HepG2 (cell line): ENCODE measurements around the gene ATG16L2. TPM values are rescaled to one million over a fixed set of nuclear protein-coding genes. Genes with fewer than 3 reads are reported as not detected.

Source experiments
- ATAC-seq: fragments of 200-7000 bp; cut with Tn5 transposase; 3 replicates; pipeline ENCODE4 v1.9.1; 2020; ENCODE audit warnings: mild to moderate bottlenecking, moderate library complexity
- BruUV-seq: library from RNA; stranded (reverse); fragments of 400-500 nt; replicated peaks from 2 replicates; lab custom pipeline; 2021; lab: Mats Ljungman, UMichigan
- CTCF ChIA-PET: fragments of 300-600 bp; formaldehyde crosslinking; extraction: SDS; loops from one replicate; lab custom pipeline; 2021; ENCODE audit warnings: low total read pairs, inconsistent platforms, low intra/inter-chr PET ratio; lab: Yijun Ruan, JAX
- POLR2A ChIA-PET: fragments of 350-600 bp; sonication (Branson Sonifier 250); formaldehyde crosslinking; loops from one replicate; lab custom pipeline; 2020; ENCODE audit warnings: antibody characterized with exemption, inconsistent platforms; lab: Yijun Ruan, JAX
- DNase-seq: peaks from one replicate; pipeline ENCODE4 v3.0.0-alpha.2; 2015; ENCODE audit warnings: low spot score
- FAIRE-seq: peaks from 3 replicates; lab custom pipeline; 2011; peaks lifted over from hg19 to GRCh38; lab: Jason Lieb, UNC
- H2AFZ ChIP-seq: one replicate; pipeline ENCODE4 v1.6.1; 2011; ENCODE audit warnings: low read length, inconsistent platforms
- H3K27ac ChIP-seq: fragments of 300-600 bp; 3 replicates; pipeline ENCODE4 v1.8.0; 2011; ENCODE audit warnings: mixed run types, mild to moderate bottlenecking, mixed read lengths, low read length, inconsistent platforms; ENCODE audit not compliant: insufficient read depth; ENCODE audit errors: extremely low read length
- H3K27me3 ChIP-seq, 2 experiments: fragments of 200-600 bp in 1 of 2; 2 replicates in 1 of 2; 3 replicates in 1 of 2; pipeline versions ENCODE4 v1.6.0 to v1.8.0; 2011; ENCODE audit warnings: low read length in 2 of 2, mild to moderate bottlenecking in 2 of 2, moderate library complexity in 2 of 2, inconsistent platforms in 1 of 2; ENCODE audit not compliant: insufficient read depth in 2 of 2, control insufficient read depth in 1 of 2
- H3K36me3 ChIP-seq, 2 experiments: fragments of 200-600 bp in 1 of 2; replicated peaks in 1 of 2; 2 replicates in 1 of 2; 3 replicates in 1 of 2; pipeline versions ENCODE4 v1.5.1 to v1.8.0; 2011; ENCODE audit warnings: low read length in 2 of 2, inconsistent platforms in 1 of 2; ENCODE audit not compliant: insufficient read depth in 2 of 2, control insufficient read depth in 1 of 2
- H3K4me1 ChIP-seq: 2 replicates; pipeline ENCODE4 v1.5.1; 2012; ENCODE audit warnings: low read length, inconsistent platforms; ENCODE audit not compliant: insufficient read depth
- H3K4me2 ChIP-seq: 2 replicates; pipeline ENCODE4 v1.6.0; 2011; ENCODE audit warnings: low read depth, low read length, inconsistent platforms
- H3K4me3 ChIP-seq, 3 experiments: fragments of 200-600 bp in 1 of 3; sonication (generic), shearing (Covaris generic) in 1 of 3; replicated peaks in 1 of 3; 2 replicates each; pipeline ENCODE4 v1.5.1; 2011 to 2016; ENCODE audit warnings: low read length in 3 of 3, inconsistent platforms in 2 of 3, low read depth in 2 of 3, mild to moderate bottlenecking in 2 of 3, control low read depth in 1 of 3, mixed read lengths in 1 of 3; ENCODE audit not compliant: insufficient read depth in 1 of 3
- H3K79me2 ChIP-seq: one replicate; pipeline ENCODE4 v1.6.1; 2011; ENCODE audit warnings: low read length, inconsistent platforms; ENCODE audit not compliant: insufficient read depth
- H3K9ac ChIP-seq: 2 replicates; pipeline ENCODE4 v1.6.0; 2011; ENCODE audit warnings: mild to moderate bottlenecking, low read depth, low read length, inconsistent platforms; ENCODE audit not compliant: insufficient read depth
- H3K9me3 ChIP-seq: 2 replicates; pipeline ENCODE4 v1.5.1; 2012; ENCODE audit warnings: mild to moderate bottlenecking, low read length
- H4K20me1 ChIP-seq: 2 replicates; pipeline ENCODE4 v1.6.0; 2011; ENCODE audit warnings: inconsistent platforms, mild to moderate bottlenecking, low read length, moderate library complexity; ENCODE audit not compliant: insufficient read depth
- AGO2 ChIP-seq: fragments of 200-400 bp; formaldehyde crosslinking; optimal IDR thresholded peaks from 2 replicates; pipeline ENCODE3; 2017; ENCODE audit warnings: mild to moderate bottlenecking, low read depth, low read length, moderate library complexity
- HIC2 ChIP-seq: sonication (generic); formaldehyde crosslinking; IDR thresholded peaks from 2 replicates; pipeline ENCODE4 v1.9.0; 2022; ENCODE audit warnings: low read depth, missing genetic modification reagents
- HNRNPL ChIP-seq: fragments of 200-400 bp; formaldehyde crosslinking; IDR thresholded peaks from 2 replicates; pipeline ENCODE4 v1.6.1; 2017; ENCODE audit warnings: mild to moderate bottlenecking, low read depth, low read length
- JUNB ChIP-seq: sonication (generic); formaldehyde crosslinking; IDR thresholded peaks from 2 replicates; pipeline ENCODE4 v1.8.0; 2022; ENCODE audit warnings: missing genetic modification reagents, mild to moderate bottlenecking, borderline replicate concordance
- KDM3A ChIP-seq: IDR thresholded peaks from 2 replicates; pipeline ENCODE4 v1.6.1; 2018; ENCODE audit warnings: low read depth, missing compliant biosample characterization
- RBFOX2 ChIP-seq: fragments of 200-400 bp; formaldehyde crosslinking; IDR thresholded peaks from 2 replicates; pipeline ENCODE4 v1.6.1; 2017; ENCODE audit warnings: low read depth, mild to moderate bottlenecking, low read length
- THAP9 ChIP-seq: sonication (generic); formaldehyde crosslinking; IDR thresholded peaks from 2 replicates; pipeline ENCODE4; 2020; ENCODE audit warnings: missing genetic modification reagents, mild to moderate bottlenecking, borderline replicate concordance
- ZNF556 ChIP-seq: sonication (generic); formaldehyde crosslinking; IDR thresholded peaks from 2 replicates; pipeline ENCODE4 v1.4.0; 2020; ENCODE audit warnings: mild to moderate bottlenecking, missing genetic modification reagents, borderline replicate concordance
- ZNF687 ChIP-seq: sonication (generic); formaldehyde crosslinking; IDR thresholded peaks from 2 replicates; pipeline ENCODE4 v1.5.1; 2020; ENCODE audit warnings: mild to moderate bottlenecking, missing genetic modification reagents, moderate library complexity
- WGBS: methylation state at CpG from one replicate; pipeline ENCODE4 v1.1.6; 2017; ENCODE audit warnings: low lambda C conversion rate; 5-methylcytosine and 5-hydroxymethylcytosine counted together
- in situ Hi-C: cut with HindIII; loops from 2 replicates; pipeline ENCODE4 v1.10.0; 2017; ENCODE audit warnings: low pct_unique_long_range_greater_than_20kb; ENCODE audit not compliant: extremely low pct_ligation_motif_present
- intact Hi-C: fragments of 100-400 bp; cut with micrococcal nuclease; formaldehyde crosslinking; loops from one replicate; pipeline ENCODE4 v1.10.0; 2022; ENCODE audit not compliant: unreplicated experiment
- polyA plus RNA-seq, 8 experiments: library from polyadenylated mRNA; depleted of rRNA in 3 of 8; stranded (reverse) in 7 of 8; unstranded in 1 of 8; fragments of >200 nt; fragmentation: Illumina TruSeq in 4 of 8; extraction: Trizol in 4 of 8; gene quantifications; 2 replicates each; pipeline versions ENCODE4 v1.2.1 to v1.2.3, GENCODE V29; 2011 to 2016; ENCODE audit warnings: low read depth in 4 of 8, missing spikeins in 1 of 8, mixed read lengths in 1 of 8; ENCODE audit not compliant: insufficient read depth in 1 of 8
- total RNA-seq, 5 experiments: library from RNA; depleted of rRNA; stranded (reverse); fragments of >200 nt; fragmentation: Illumina TruSeq; extraction: Trizol; gene quantifications; 2 replicates each; pipeline ENCODE4 v1.2.3, GENCODE V29; 2016; ENCODE audit warnings: low read depth in 1 of 5

ATG16L2 gene
- total and polyA plus RNA-seq, 2 of the 13 experiments (the other 11 are each of a cell fraction or from before 2014, with no cell fraction given), result 6.2 to 14.8 TPM

- no peak for ATAC-seq
- POLR2A ChIA-PET, result interaction anchor here (0.7 to 1.4 kb wide), 3 partner anchors 10 to 22 kb away, joined by 3 to 5 read pairs (median 3); partner anchors contain the start of gene STARD10
- WGBS, result 98% methylated on average over 7 of the region's 12 CpGs
Measured at GRCh38 chr11:72772059-72772458, 42.2 kb upstream of the ATG16L2 start.

More at GRCh38 chr11:72772059-72772458, 42.2 kb upstream of the ATG16L2 start:
- Histone ChIP-seq H3K27me3 (no peaks in the 10 kb centered on the region), H4K20me1 (peaks cover 4% of the 10 kb centered on the region; the same call in 1 of the 2 replicates), H3K79me2 (peaks cover 68% of the 10 kb centered on the region), H3K9me3 (no peaks in the 10 kb centered on the region), H3K4me2 (no peak overlapping the region), H3K4me1 (peaks cover 83% of the 10 kb centered on the region), H3K36me3 (peaks cover 4 to 33% of the 10 kb centered on the region in 2 experiments), H3K4me3 (no peak overlapping the region), H2AFZ (no peak overlapping the region), H3K27ac (no peak overlapping the region), H3K9ac (no peak overlapping the region)
- CTCF ChIA-PET, result no interaction called here
- BruUV-seq, result no TSS peak
- TF ChIP-seq HNRNPL (peak; percentile 98), THAP9 (CRISPR knock-in tag) (no peak), KDM3A (CRISPR knock-in tag) (no peak), ZNF556 (CRISPR knock-in tag) (no peak), ZNF687 (CRISPR knock-in tag) (peak; percentile 33), AGO2 (peak; percentile 84), RBFOX2 (peak; percentile 47; the same call in 1 of the 2 replicates), JUNB (CRISPR knock-in tag) (no peak), HIC2 (CRISPR knock-in tag) (peak; percentile 46; the same call in 1 of the 2 replicates)
- FAIRE-seq, result no peak
- intact Hi-C loops, result no loop called here
- in situ Hi-C loops, result no loop called here
- DNase-seq, result no peak
